Mesenchymal stem cell (in vitro differentiated cells and primary cell): ENCODE results near the gene ACSF3.
A peak's percentile ranks its signal among the peaks of the same experiment; 100 is the strongest.

Experiments used
- DNase-seq: peaks from one replicate; pipeline ENCODE4 v3.0.0-alpha.2; 2013
- H2AFZ ChIP-seq: one replicate; pipeline ENCODE4 v1.6.1; 2013; ENCODE audit warnings: low read depth, mild to moderate bottlenecking, control low read depth, inconsistent platforms, low read length, moderate library complexity
- H2AK5ac ChIP-seq: 2 replicates; pipeline ENCODE4 v1.6.1; 2013; ENCODE audit warnings: low read length, moderate library complexity, mild to moderate bottlenecking, inconsistent platforms; ENCODE audit not compliant: severe bottlenecking
- H2BK120ac ChIP-seq: one replicate; pipeline ENCODE4 v1.6.1; 2013; ENCODE audit warnings: low read depth, mild to moderate bottlenecking, inconsistent platforms, low read length, moderate library complexity
- H2BK12ac ChIP-seq, 2 experiments: one replicate each; pipeline ENCODE4 v1.6.1; 2013; ENCODE audit warnings: inconsistent platforms in 2 of 2, low read length in 2 of 2, mild to moderate bottlenecking in 2 of 2, moderate library complexity in 2 of 2, control low read depth in 1 of 2
- H2BK15ac ChIP-seq: one replicate; pipeline ENCODE4 v1.6.1; 2013; ENCODE audit warnings: mild to moderate bottlenecking, low read depth, inconsistent platforms; ENCODE audit not compliant: poor library complexity, severe bottlenecking
- H2BK5ac ChIP-seq: 2 replicates; pipeline ENCODE4 v1.6.1; 2013; ENCODE audit warnings: low read depth, mild to moderate bottlenecking, low read length, control low read depth, inconsistent platforms; ENCODE audit not compliant: poor library complexity, severe bottlenecking
- H3K14ac ChIP-seq, 2 experiments: one replicate each; pipeline ENCODE4 v1.6.1; 2013; ENCODE audit warnings: inconsistent platforms in 2 of 2, low read length in 2 of 2, control low read depth in 1 of 2, mild to moderate bottlenecking in 1 of 2, moderate library complexity in 1 of 2
- H3K18ac ChIP-seq, 2 experiments: one replicate each; pipeline ENCODE4 v1.6.1; 2013; ENCODE audit warnings: inconsistent platforms in 2 of 2, low read length in 2 of 2, control low read depth in 1 of 2, low read depth in 1 of 2, mild to moderate bottlenecking in 1 of 2
- H3K23ac ChIP-seq, 2 experiments: one replicate each; pipeline ENCODE4 v1.6.1; 2013; ENCODE audit warnings: inconsistent platforms in 2 of 2, low read length in 2 of 2, mild to moderate bottlenecking in 2 of 2, moderate library complexity in 2 of 2, control low read depth in 1 of 2
- H3K27ac ChIP-seq: 2 replicates; pipeline ENCODE4 v1.5.1; 2013; ENCODE audit warnings: mild to moderate bottlenecking, moderate library complexity, low read length, control low read depth, inconsistent platforms; ENCODE audit not compliant: poor library complexity, severe bottlenecking
- H3K27me3 ChIP-seq, 2 experiments: 2 replicates each; pipeline versions ENCODE4 v1.6.1 to v1.7.0; 2013; ENCODE audit warnings: low read length in 2 of 2, mild to moderate bottlenecking in 2 of 2, moderate library complexity in 2 of 2, control low read depth in 1 of 2, inconsistent platforms in 1 of 2; ENCODE audit not compliant: control insufficient read depth in 1 of 2, insufficient read depth in 1 of 2
- H3K36me3 ChIP-seq, 2 experiments: 2 replicates each; pipeline versions ENCODE4 v1.6.1 to v1.7.0; 2013; ENCODE audit warnings: low read length in 2 of 2, control low read depth in 1 of 2, inconsistent platforms in 1 of 2, low read depth in 1 of 2, mild to moderate bottlenecking in 1 of 2; ENCODE audit not compliant: insufficient read depth in 2 of 2, control insufficient read depth in 1 of 2
- H3K4ac ChIP-seq, 2 experiments: one replicate each; pipeline ENCODE4 v1.6.1; 2013; ENCODE audit warnings: inconsistent platforms in 2 of 2, low read length in 2 of 2, mild to moderate bottlenecking in 2 of 2, moderate library complexity in 2 of 2, control low read depth in 1 of 2, low read depth in 1 of 2
- H3K4me1 ChIP-seq: 2 replicates; pipeline ENCODE4 v1.6.1; 2013; ENCODE audit warnings: low read depth, low read length, control low read depth; ENCODE audit not compliant: control insufficient read depth, insufficient read depth
- H3K4me2 ChIP-seq: 2 replicates; pipeline ENCODE4 v1.6.1; 2013; ENCODE audit warnings: low read length, mild to moderate bottlenecking, inconsistent platforms; ENCODE audit not compliant: poor library complexity, severe bottlenecking
- H3K4me3 ChIP-seq, 2 experiments: 2 replicates each; pipeline versions ENCODE4 v1.5.1 to v1.7.0; 2013; ENCODE audit warnings: low read length in 2 of 2, mild to moderate bottlenecking in 2 of 2, control low read depth in 1 of 2, low read depth in 1 of 2; ENCODE audit not compliant: insufficient read depth in 1 of 2
- H3K79me1 ChIP-seq: replicated peaks from 2 replicates; pipeline ENCODE4 v1.6.1; 2013; ENCODE audit warnings: mild to moderate bottlenecking, control low read depth, low read length, inconsistent platforms; ENCODE audit not compliant: poor library complexity, severe bottlenecking
- H3K9ac ChIP-seq: 2 replicates; pipeline ENCODE4 v1.7.0; 2013; ENCODE audit warnings: mild to moderate bottlenecking, low read length, moderate library complexity
- H3K9me3 ChIP-seq: 2 replicates; pipeline ENCODE4 v1.7.0; 2013; ENCODE audit warnings: mild to moderate bottlenecking, low read length; ENCODE audit not compliant: control insufficient read depth
- H4K8ac ChIP-seq: one replicate; pipeline ENCODE4 v1.6.1; 2013; ENCODE audit warnings: inconsistent platforms, mild to moderate bottlenecking, low read length, moderate library complexity
- H4K91ac ChIP-seq: one replicate; pipeline ENCODE4 v1.6.1; 2013; ENCODE audit warnings: mild to moderate bottlenecking, low read length, inconsistent platforms
- WGBS: methylation state at CpG from one replicate; pipeline ENCODE4 v1.1.7; 2013; ENCODE audit warnings: mixed read lengths; 5-methylcytosine and 5-hydroxymethylcytosine counted together

ACSF3 gene

GRCh38 chr16:89200850-89201411 is 107.3 kb downstream of the ACSF3 start:
- Histone ChIP-seq H2AFZ (peak overlapping the region; percentile 77), H3K18ac (peak overlapping the region in 1 of 2 experiments; percentile 69), H4K8ac (no peak overlapping the region), H2BK5ac (no peak overlapping the region), H4K91ac (no peak overlapping the region), H3K79me1 (no peaks in the 10 kb centered on the region), H2AK5ac (no peak overlapping the region), H3K4me1 (peaks cover 17% of the 10 kb centered on the region), H3K4ac (no peak overlapping the region), H3K23ac (peak overlapping the region in 1 of 2 experiments; percentile 88), H3K27ac (no peak overlapping the region), H3K27me3 (peaks cover 44 to 66% of the 10 kb centered on the region in 2 experiments), H3K4me2 (peak overlapping the region; percentile 91), H3K9ac (no peak overlapping the region), H3K9me3 (peaks cover 3% of the 10 kb centered on the region), H2BK15ac (no peak overlapping the region), H3K36me3 (peaks cover 0 to 7% of the 10 kb centered on the region in 2 experiments), H3K14ac (peak overlapping the region in 1 of 2 experiments; percentile 21), H2BK120ac (no peak overlapping the region), H3K4me3 (peak overlapping the region in 1 of 2 experiments; percentile 40), H2BK12ac (no peak overlapping the region)
- DNase-seq, result no peak
- WGBS, result 5% methylated on average over 42 of the region's 58 CpGs

GRCh38 chr16:89201439-89202377 is 108.1 kb downstream of the ACSF3 start:
- H3K27me3 ChIP-seq, result peaks cover 44 to 70% of the 10 kb centered on the region in 2 experiments
- H3K4me2 ChIP-seq, result peak overlapping the region; percentile 91
- no peak overlapping the region for H2BK120ac ChIP-seq
- H4K91ac ChIP-seq, result no peak overlapping the region
- peak overlapping the region in 1 of 2 experiments; percentile 21 for H3K14ac ChIP-seq
- no peak overlapping the region for H2BK15ac ChIP-seq
- no peak overlapping the region for H3K18ac ChIP-seq
- no peak overlapping the region for H3K4ac ChIP-seq
- no peak overlapping the region for H4K8ac ChIP-seq
- H3K23ac ChIP-seq, result peak overlapping the region in 1 of 2 experiments; percentile 88
- H3K9ac ChIP-seq, result no peak overlapping the region
- peak overlapping the region; percentile 77 for H2AFZ ChIP-seq
- no peak overlapping the region for H3K27ac ChIP-seq
- peak; percentile 71 for DNase-seq
- no peak overlapping the region for H2AK5ac ChIP-seq
- H3K4me1 ChIP-seq, result peaks cover 17% of the 10 kb centered on the region
- H3K4me3 ChIP-seq, result peak overlapping the region in 1 of 2 experiments; percentile 40
- no peaks in the 10 kb centered on the region for H3K79me1 ChIP-seq
- peaks cover 3% of the 10 kb centered on the region for H3K9me3 ChIP-seq
- no peak overlapping the region for H2BK5ac ChIP-seq
- peaks cover 0 to 7% of the 10 kb centered on the region in 2 experiments for H3K36me3 ChIP-seq
- 3% methylated on average over 43 of the region's 111 CpGs for WGBS
- H2BK12ac ChIP-seq, result no peak overlapping the region

- Histone ChIP-seq H3K27me3 (peaks cover 44 to 66% of the 10 kb centered on the region in 2 experiments), H3K4me1 (peaks cover 17% of the 10 kb centered on the region), H3K27ac (no peak overlapping the region), H3K4me3 (no peak overlapping the region), H2BK15ac (no peak overlapping the region), H3K9ac (no peak overlapping the region), H4K91ac (no peak overlapping the region), H2BK12ac (no peak overlapping the region), H3K18ac (no peak overlapping the region), H2BK120ac (no peak overlapping the region), H2BK5ac (no peak overlapping the region), H3K9me3 (peaks cover 3% of the 10 kb centered on the region), H3K14ac (no peak overlapping the region), H3K36me3 (peaks cover 0 to 3% of the 10 kb centered on the region in 2 experiments), H3K79me1 (no peaks in the 10 kb centered on the region), H3K4me2 (no peak overlapping the region), H3K23ac (no peak overlapping the region), H2AK5ac (no peak overlapping the region), H4K8ac (no peak overlapping the region), H2AFZ (no peak overlapping the region), H3K4ac (no peak overlapping the region)
- WGBS, result 49% methylated on average over 46 of the region's 49 CpGs
- DNase-seq, result no peak
Observed at GRCh38 chr16:89202422-89203215, 109.0 kb downstream of the ACSF3 start.
